K562 (cell line): Measurements from ENCODE around the gene TERB1. TPM values are rescaled to one million over a fixed set of nuclear protein-coding genes. Genes with fewer than 3 reads are reported as not detected.

Source experiments
- ATAC-seq: fragments of 200-7000 bp; cut with Tn5 transposase; 3 replicates; pipeline ENCODE4 v1.9.1; 2020; ENCODE audit warnings: moderate library complexity
- BruUV-seq: library from RNA; stranded (reverse); fragments of 400-500 nt; replicated peaks from 2 replicates; lab custom pipeline; 2021; lab: Mats Ljungman, UMichigan
- CTCF ChIA-PET: fragments of 300-600 bp; formaldehyde crosslinking; extraction: SDS; loops from one replicate; lab custom pipeline; 2021; ENCODE audit warnings: low intra/inter-chr PET ratio; lab: Yijun Ruan, JAX
- POLR2A ChIA-PET: fragments of 300-600, 350-650 bp; sonication (Branson Sonifier 250); formaldehyde crosslinking; extraction: SDS; loops from one replicate; lab custom pipeline; 2021; ENCODE audit warnings: antibody characterized with exemption, inconsistent platforms; lab: Yijun Ruan, JAX
- DNase-seq, 4 experiments: peaks; one replicate each; pipeline versions ENCODE4 v3.0.0 to v3.0.0-alpha.2; 2011 to 2018; ENCODE audit warnings: low spot score in 3 of 4, mixed read lengths in 3 of 4; ENCODE audit errors: extremely low read depth in 1 of 4
- FAIRE-seq: peaks from 2 replicates; lab custom pipeline; 2011; peaks lifted over from hg19 to GRCh38; lab: Jason Lieb, UNC
- H2AFZ ChIP-seq: 2 replicates; pipeline ENCODE4 v1.6.0; 2011; ENCODE audit warnings: low read depth, low read length, control low read depth, inconsistent platforms
- H3K27ac ChIP-seq: fragments of 200-600 bp; 3 replicates; pipeline ENCODE4 v1.8.0; 2011; ENCODE audit warnings: low read depth, mild to moderate bottlenecking, control low read depth, inconsistent platforms, low read length, moderate library complexity, mixed read lengths; ENCODE audit errors: extremely low read depth
- H3K27me3 ChIP-seq, 2 experiments: fragments of 300-600 bp in 1 of 2; 2 replicates in 1 of 2; 3 replicates in 1 of 2; pipeline versions ENCODE4 v1.6.0 to v1.8.0; 2011; ENCODE audit warnings: inconsistent platforms in 2 of 2, low read length in 2 of 2, mild to moderate bottlenecking in 1 of 2, mixed read lengths in 1 of 2, moderate library complexity in 1 of 2; ENCODE audit not compliant: control insufficient read depth in 2 of 2, insufficient read depth in 2 of 2
- H3K36me3 ChIP-seq: fragments of 300-600 bp; 3 replicates; pipeline ENCODE4 v1.8.0; 2011; ENCODE audit warnings: mild to moderate bottlenecking, low read length, inconsistent platforms; ENCODE audit not compliant: control insufficient read depth, insufficient read depth
- H3K4me1 ChIP-seq, 2 experiments: fragments of 200-600 bp in 1 of 2; replicated peaks in 1 of 2; 2 replicates in 1 of 2; 3 replicates in 1 of 2; pipeline versions ENCODE4 v1.5.1 to v1.8.0; 2011; ENCODE audit warnings: inconsistent platforms in 2 of 2, low read length in 2 of 2, mild to moderate bottlenecking in 1 of 2, mixed read lengths in 1 of 2, moderate library complexity in 1 of 2; ENCODE audit not compliant: control insufficient read depth in 2 of 2, insufficient read depth in 2 of 2
- H3K4me2 ChIP-seq: 2 replicates; pipeline ENCODE4 v1.6.1; 2011; ENCODE audit warnings: low read length, control low read depth, inconsistent platforms, mixed read lengths; ENCODE audit not compliant: insufficient read depth
- H3K4me3 ChIP-seq: fragments of 200-600 bp; sonication (generic), shearing (Covaris generic); 2 replicates; pipeline ENCODE4 v1.5.1; 2016; ENCODE audit warnings: control low read depth, inconsistent platforms
- H3K79me2 ChIP-seq: fragments of 200-600 bp; 3 replicates; pipeline ENCODE4 v1.8.0; 2011; ENCODE audit warnings: low read length, inconsistent platforms; ENCODE audit not compliant: control insufficient read depth, insufficient read depth
- H3K9ac ChIP-seq, 2 experiments: 2 replicates each; pipeline versions ENCODE4 v1.6.0 to v1.6.1; 2011; ENCODE audit warnings: low read depth in 2 of 2, low read length in 2 of 2, control low read depth in 1 of 2, inconsistent platforms in 1 of 2, mild to moderate bottlenecking in 1 of 2, mixed read lengths in 1 of 2; ENCODE audit not compliant: insufficient read depth in 1 of 2
- H3K9me1 ChIP-seq: one replicate; pipeline ENCODE4 v1.6.0; 2011; ENCODE audit warnings: inconsistent platforms, mild to moderate bottlenecking, low read length, moderate library complexity; ENCODE audit not compliant: control insufficient read depth, insufficient read depth
- H3K9me3 ChIP-seq: replicated peaks from 2 replicates; pipeline ENCODE4 v1.5.1; 2011; ENCODE audit warnings: low read depth, low read length, inconsistent platforms; ENCODE audit not compliant: control insufficient read depth, insufficient read depth
- H4K20me1 ChIP-seq: replicated peaks from 2 replicates; pipeline ENCODE4 v1.6.1; 2011; ENCODE audit warnings: low read length, inconsistent platforms, mixed read lengths; ENCODE audit not compliant: control insufficient read depth, insufficient read depth
- HDAC1 ChIP-seq, 2 experiments: fragments of 450-650 bp; IDR thresholded peaks; 2 replicates each; pipeline ENCODE4 v1.6.1; 2016 to 2017; ENCODE audit warnings: inconsistent platforms in 1 of 2, mild to moderate bottlenecking in 1 of 2, moderate library complexity in 1 of 2
- TCFL5 ChIP-seq: fragments of 250-450 bp; sonication (Bioruptor Pico); conservative IDR thresholded peaks from 2 replicates; pipeline ENCODE4 v1.6.1; 2021; ENCODE audit warnings: mild to moderate bottlenecking, moderate library complexity, matching md5 sums
- ZNF280A ChIP-seq: fragments of 450-650 bp; IDR thresholded peaks from 2 replicates; pipeline ENCODE4 v1.6.1; 2018; ENCODE audit warnings: mild to moderate bottlenecking, low read depth; ENCODE audit not compliant: partially characterized antibody
- ZNF512 ChIP-seq: IDR thresholded peaks from 2 replicates; pipeline ENCODE4 v1.6.1; 2016; ENCODE audit warnings: missing genetic modification characterization, missing compliant biosample characterization
- in situ Hi-C: fragments of 300-500 bp; cut with MboI; formaldehyde crosslinking; loops from 4 replicates; pipeline ENCODE4 v1.15.0; 2018; ENCODE audit warnings: inconsistent platforms, mixed read lengths
- intact Hi-C: fragments of 100-400 bp; cut with micrococcal nuclease; formaldehyde crosslinking; loops from 2 replicates; pipeline ENCODE4 v1.14.2; 2022
- polyA plus RNA-seq, 8 experiments: library from polyadenylated mRNA; depleted of rRNA in 4 of 8; stranded (reverse) in 5 of 8; unstranded in 3 of 8; fragments of >200 nt; fragmentation: Nextera tagmentation in 2 of 8; fragmentation: Illumina TruSeq in 1 of 8; extraction: Ambion mirVana in 2 of 8; extraction: Trizol in 1 of 8; gene quantifications; 2 replicates each; pipeline versions ENCODE4 v1.2.1 to v1.2.3, GENCODE V29; 2011 to 2014; ENCODE audit warnings: inconsistent platforms in 1 of 8, missing spikeins in 1 of 8
- total RNA-seq, 7 experiments: library from RNA; depleted of rRNA in 6 of 7; stranded (reverse); fragments of >200 nt in 6 of 7; fragmentation: Illumina TruSeq in 2 of 7; extraction: Trizol in 2 of 7; gene quantifications; 2 replicates each; pipeline versions ENCODE4 v1.2.1 to v1.2.3, GENCODE V29; 2011 to 2021; ENCODE audit warnings: low replicate concordance in 1 of 7

TERB1 gene
- total and polyA plus RNA-seq, 9 of the 15 experiments (the other 6 are each of a cell fraction or from before 2014, with no cell fraction given), result not detected

- BruUV-seq, result no TSS peak
- Histone ChIP-seq H3K79me2 (no peaks in the 10 kb centered on the region), H2AFZ (0 out of 2 replicates have a peak overlapping the region, but pooled peaks have one; percentile 35), H3K9ac (no peak overlapping the region), H3K36me3 (no peaks in the 10 kb centered on the region), H3K27ac (no peak overlapping the region), H3K4me1 (no peaks in the 10 kb centered on the region; a peak in 1 of 5 replicates), H3K27me3 (no peaks in the 10 kb centered on the region), H3K9me3 (no peaks in the 10 kb centered on the region), H3K4me3 (no peak overlapping the region), H4K20me1 (no peaks in the 10 kb centered on the region), H3K4me2 (no peak overlapping the region), H3K9me1 (no peaks in the 10 kb centered on the region)
- in situ Hi-C loops (no loop called here), intact Hi-C loops (no loop called here)
- ChIA-PET CTCF (no interaction called here), POLR2A (no interaction called here)
- FAIRE-seq (no peak), DNase-seq (no peak), ATAC-seq (no peak)
- peak; percentile 62 for TF ChIP-seq ZNF512 (tag)
- TF ChIP-seq TCFL5, result no peak
- peak; percentile 50 for TF ChIP-seq ZNF280A
- TF ChIP-seq HDAC1 (IDR thresholded peaks at IDR 0.05), result 0 out of 4 replicates have a peak, but pooled peaks of 1 of the 2 experiments have one; percentile 12
These were observed 24.9 kb downstream of the TERB1 start for GRCh38 chr16:66776457-66776856.
